Osteoblast (primary cell): Measurements from ENCODE around the gene RAB40A. TPM values are rescaled to one million over a fixed set of nuclear protein-coding genes. Genes with fewer than 3 reads are reported as not detected.

ENCODE experiments used
- DNase-seq: peaks from one replicate; pipeline ENCODE4 v3.0.0; 2011; ENCODE audit warnings: low spot score, mixed read lengths; ENCODE audit not compliant: insufficient read length; ENCODE audit errors: missing footprints
- H2AFZ ChIP-seq: 2 replicates; pipeline ENCODE4 v1.6.0; 2011; ENCODE audit warnings: mild to moderate bottlenecking, low read length
- H3K27ac ChIP-seq: 2 replicates; pipeline ENCODE4 v1.5.1; 2011; ENCODE audit warnings: mild to moderate bottlenecking, low read depth, low read length, moderate library complexity
- H3K27me3 ChIP-seq: 2 replicates; pipeline ENCODE4 v1.6.0; 2012; ENCODE audit warnings: mild to moderate bottlenecking, control low read depth, inconsistent platforms, low read length, moderate library complexity; ENCODE audit not compliant: insufficient read depth
- H3K36me3 ChIP-seq: 2 replicates; pipeline ENCODE4 v1.5.1; 2011; ENCODE audit warnings: mild to moderate bottlenecking, low read length, control low read depth, moderate library complexity; ENCODE audit not compliant: insufficient read depth
- H3K4me1 ChIP-seq: 2 replicates; pipeline ENCODE4 v1.5.1; 2011; ENCODE audit warnings: mild to moderate bottlenecking, low read length, control low read depth, moderate library complexity; ENCODE audit not compliant: insufficient read depth
- H3K4me2 ChIP-seq: 2 replicates; pipeline ENCODE4 v1.6.0; 2011; ENCODE audit warnings: mild to moderate bottlenecking, low read length; ENCODE audit not compliant: insufficient read depth
- H3K4me3 ChIP-seq: fragments of 200-600 bp; sonication (generic); 3 replicates; pipeline ENCODE4 v1.5.1; 2012; ENCODE audit warnings: mild to moderate bottlenecking, low read length, inconsistent platforms; ENCODE audit not compliant: insufficient read depth
- H3K79me2 ChIP-seq: 2 replicates; pipeline ENCODE4 v1.6.0; 2012; ENCODE audit warnings: mild to moderate bottlenecking, low read length, control low read depth, inconsistent platforms; ENCODE audit not compliant: insufficient read depth
- H3K9me3 ChIP-seq: 2 replicates; pipeline ENCODE4 v1.5.1; 2011; ENCODE audit warnings: low read depth, low read length, control low read depth
- H4K20me1 ChIP-seq: 2 replicates; pipeline ENCODE4 v1.6.0; 2012; ENCODE audit warnings: mild to moderate bottlenecking, low read length, control low read depth; ENCODE audit not compliant: insufficient read depth
- CTCF ChIP-seq: IDR thresholded peaks from 2 replicates; pipeline ENCODE4 v1.5.1; 2011; ENCODE audit warnings: mild to moderate bottlenecking, low read depth, low read length, moderate library complexity; ENCODE audit errors: extremely low read depth
- total RNA-seq: library from RNA; depleted of rRNA; stranded (reverse); fragments of >200 nt; gene quantifications from 2 replicates; pipeline ENCODE4 v1.2.3, GENCODE V29; 2012

Gene RAB40A
- total RNA-seq, 1 donor = under 0.01 TPM

DNA sequence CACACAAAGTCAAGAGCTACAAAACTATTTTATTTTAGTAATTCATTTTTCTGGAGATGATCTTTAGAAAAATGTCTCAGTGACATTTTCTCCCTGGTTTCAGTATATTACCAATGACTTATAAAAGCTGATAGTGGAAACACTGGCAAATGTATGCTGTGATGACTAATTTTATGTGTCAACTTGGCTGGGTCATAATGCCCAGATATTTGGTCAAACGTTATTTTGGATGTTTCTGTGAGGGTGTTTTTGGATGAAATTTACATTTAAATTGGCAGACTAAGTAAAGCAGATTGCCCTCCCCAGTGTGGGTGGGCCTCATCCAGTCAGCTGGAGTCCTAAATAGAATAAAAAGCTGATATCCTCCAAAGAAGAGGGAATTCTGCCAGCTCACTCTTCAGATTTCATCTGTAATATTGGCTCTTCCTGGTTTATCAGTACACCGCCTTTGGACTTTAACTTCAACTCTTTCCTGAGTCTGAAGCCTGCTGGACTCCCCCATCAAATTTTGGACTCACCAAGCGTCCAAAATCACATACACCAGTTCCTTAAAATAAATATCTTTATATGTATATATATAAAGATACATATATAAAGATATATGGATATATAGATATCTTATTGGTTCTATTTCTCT is 31.2 kb upstream of the RAB40A start:
- Histone ChIP-seq H3K27me3 (no peaks in the 10 kb centered on the region), H3K79me2 (no peaks in the 10 kb centered on the region), H3K4me3 (no peak overlapping the region), H2AFZ (peak overlapping the region; percentile 20), H3K36me3 (no peaks in the 10 kb centered on the region), H3K4me1 (peaks cover 3% of the 10 kb centered on the region), H3K27ac (peak overlapping the region; percentile 65), H3K4me2 (peak overlapping the region; percentile 55), H3K9me3 (no peaks in the 10 kb centered on the region), H4K20me1 (no peaks in the 10 kb centered on the region)
- no peak for TF ChIP-seq CTCF
- DNase-seq = no peak

DNA sequence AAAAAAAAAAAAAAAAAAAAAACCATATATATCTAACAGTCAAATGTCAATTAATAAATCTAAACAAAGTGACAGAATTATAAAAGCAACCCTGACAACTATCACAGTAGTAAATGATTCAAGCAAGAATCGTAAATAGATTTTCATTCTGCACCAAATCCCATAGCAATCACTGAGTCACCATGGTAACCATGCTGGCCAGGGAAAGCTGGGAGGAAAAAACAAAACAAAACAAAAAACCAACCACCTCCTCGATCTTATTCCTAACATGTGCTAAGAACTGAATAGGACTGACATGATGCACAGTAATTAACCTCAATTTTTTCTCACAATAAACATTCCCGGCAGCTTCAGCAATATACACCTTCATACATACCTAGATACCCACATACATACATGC is 30.6 kb upstream of the RAB40A start:
- DNase-seq = no peak
- H3K27ac ChIP-seq = peak overlapping the region; percentile 65
- no peaks in the 10 kb centered on the region for H3K79me2 ChIP-seq
- H3K4me2 ChIP-seq = peak overlapping the region; percentile 55
- TF ChIP-seq CTCF = no peak
- no peaks in the 10 kb centered on the region for H4K20me1 ChIP-seq
- H2AFZ ChIP-seq = no peak overlapping the region
- no peak overlapping the region for H3K4me3 ChIP-seq
- H3K9me3 ChIP-seq = no peaks in the 10 kb centered on the region
- H3K4me1 ChIP-seq = peaks cover 3% of the 10 kb centered on the region
- H3K27me3 ChIP-seq = no peaks in the 10 kb centered on the region
- no peaks in the 10 kb centered on the region for H3K36me3 ChIP-seq

DNA sequence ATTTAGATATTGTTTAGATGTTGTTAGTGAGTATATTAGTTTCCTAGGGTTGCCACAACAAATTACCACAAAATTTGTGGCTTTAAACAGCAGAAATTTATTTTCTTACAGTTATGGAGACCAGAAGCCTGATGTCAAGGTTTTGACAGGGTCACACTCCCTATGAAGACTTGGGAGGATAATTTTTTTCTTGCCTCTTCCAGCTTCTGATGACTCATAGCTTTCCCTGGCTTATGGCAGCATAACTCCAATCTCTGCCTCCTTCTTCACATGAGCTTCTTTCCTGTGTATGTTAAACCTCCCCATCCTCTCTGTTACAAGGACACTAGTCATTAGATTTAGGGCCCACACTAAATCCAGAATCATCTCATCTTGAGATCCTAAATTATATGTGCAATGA is 20.9 kb upstream of the RAB40A start:
- no peaks in the 10 kb centered on the region for H3K9me3 ChIP-seq
- no peak overlapping the region for H2AFZ ChIP-seq
- H3K4me1 ChIP-seq = peaks cover 2% of the 10 kb centered on the region
- no peak overlapping the region for H3K4me3 ChIP-seq
- TF ChIP-seq CTCF = no peak
- no peak overlapping the region for H3K27ac ChIP-seq
- no peak for DNase-seq
- H3K79me2 ChIP-seq = no peaks in the 10 kb centered on the region
- no peaks in the 10 kb centered on the region for H4K20me1 ChIP-seq
- no peaks in the 10 kb centered on the region for H3K36me3 ChIP-seq
- H3K27me3 ChIP-seq = no peaks in the 10 kb centered on the region
- H3K4me2 ChIP-seq = no peak overlapping the region

- H2AFZ ChIP-seq = no peak overlapping the region
- H3K4me1 ChIP-seq = peaks cover 2% of the 10 kb centered on the region
- no peak overlapping the region for H3K4me3 ChIP-seq
- H3K79me2 ChIP-seq = no peaks in the 10 kb centered on the region
- no peaks in the 10 kb centered on the region for H3K36me3 ChIP-seq
- no peaks in the 10 kb centered on the region for H4K20me1 ChIP-seq
- H3K9me3 ChIP-seq = no peaks in the 10 kb centered on the region
- DNase-seq = no peak
- no peaks in the 10 kb centered on the region for H3K27me3 ChIP-seq
- no peak overlapping the region for H3K27ac ChIP-seq
- H3K4me2 ChIP-seq = no peak overlapping the region
- TF ChIP-seq CTCF = no peak
Measured at GRCh38 chrX:103539695-103540094, 20.4 kb upstream of the RAB40A start.
